Neural progenitor cell (in vitro differentiated cells): ENCODE measurements around the gene GLI2. TPM values are rescaled to one million over a fixed set of nuclear protein-coding genes. Genes with fewer than 3 reads are reported as not detected.

Experiments
- DNase-seq: peaks from one replicate; pipeline ENCODE4 v3.0.0-alpha.2; 2016; ENCODE audit warnings: low spot score
- H2AFZ ChIP-seq: fragments of 200-600 bp; sonication (generic); replicated peaks from 2 replicates; pipeline ENCODE4 v1.6.1; 2016; ENCODE audit warnings: antibody characterized with exemption
- H3F3A ChIP-seq: fragments of 200-600 bp; sonication (generic); 2 replicates; pipeline ENCODE4 v1.6.1; 2016; ENCODE audit warnings: antibody characterized with exemption, low read depth
- H3K27ac ChIP-seq: fragments of 200-600 bp; sonication (generic); 2 replicates; pipeline ENCODE4 v1.5.1; 2016; ENCODE audit warnings: mild to moderate bottlenecking
- H3K27me3 ChIP-seq: fragments of 200-600 bp; sonication (generic); 2 replicates; pipeline ENCODE4 v1.6.1; 2016; ENCODE audit warnings: mild to moderate bottlenecking, moderate library complexity
- H3K36me3 ChIP-seq: fragments of 200-600 bp; sonication (generic); 2 replicates; pipeline ENCODE4 v1.5.1; 2016
- H3K4me1 ChIP-seq: fragments of 200-600 bp; sonication (generic); 2 replicates; pipeline ENCODE4 v1.6.1; 2016; ENCODE audit warnings: mixed run types
- H3K4me2 ChIP-seq: fragments of 200-600 bp; sonication (generic); 2 replicates; pipeline ENCODE4 v1.6.1; 2016
- H3K4me3 ChIP-seq: fragments of 200-600 bp; sonication (generic); 2 replicates; pipeline ENCODE4 v1.5.1; 2016
- H3K79me2 ChIP-seq: fragments of 200-600 bp; sonication (generic); 2 replicates; pipeline ENCODE4 v1.6.1; 2016; ENCODE audit warnings: low read depth
- H3K9ac ChIP-seq: fragments of 200-600 bp; sonication (generic); 2 replicates; pipeline ENCODE4 v1.6.1; 2016
- H3K9me3 ChIP-seq: fragments of 200-600 bp; sonication (generic); 2 replicates; pipeline ENCODE4 v1.5.1; 2016; ENCODE audit warnings: low read depth
- H4K20me1 ChIP-seq: fragments of 200-600 bp; sonication (generic); 2 replicates; pipeline ENCODE4 v1.6.1; 2016; ENCODE audit warnings: low read depth
- H3K27ac Mint-ChIP-seq: 3 replicates; pipeline ENCODE4 v1.8.0; 2021; ENCODE audit warnings: mixed read lengths
- H3K27me3 Mint-ChIP-seq: 2 replicates; pipeline ENCODE4 v1.8.0; 2022; ENCODE audit warnings: low read depth, mild to moderate bottlenecking, inconsistent platforms, moderate library complexity, mixed read lengths; ENCODE audit not compliant: insufficient read depth
- H3K36me3 Mint-ChIP-seq: 3 replicates; pipeline ENCODE4 v1.8.0; 2021; ENCODE audit warnings: mixed read lengths
- H3K4me1 Mint-ChIP-seq: 3 replicates; pipeline ENCODE4 v1.8.0; 2021; ENCODE audit warnings: mixed read lengths
- H3K4me3 Mint-ChIP-seq: 3 replicates; pipeline ENCODE4 v1.8.0; 2021; ENCODE audit warnings: mild to moderate bottlenecking, moderate library complexity, mixed read lengths
- H3K9me3 Mint-ChIP-seq: 3 replicates; pipeline ENCODE4 v1.8.0; 2020; ENCODE audit warnings: mixed read lengths
- CTCF ChIP-seq: fragments of 200-600 bp; sonication (generic); IDR thresholded peaks from 2 replicates; pipeline ENCODE4 v1.5.1; 2017; ENCODE audit warnings: antibody characterized with exemption, mild to moderate bottlenecking
- EZH2 ChIP-seq: fragments of 200-600 bp; sonication (generic); IDR thresholded peaks from 2 replicates; pipeline ENCODE4 v1.6.1; 2017; ENCODE audit warnings: antibody characterized with exemption, mild to moderate bottlenecking, moderate library complexity
- EZH2phosphoT487 ChIP-seq: fragments of 200-600 bp; sonication (generic); IDR thresholded peaks from 2 replicates; pipeline ENCODE4 v1.6.1; 2017; ENCODE audit warnings: antibody characterized with exemption
- total RNA-seq: library from RNA; depleted of rRNA; stranded (reverse); fragments of >200 nt; gene quantifications from 2 replicates; pipeline ENCODE4 v1.2.3, GENCODE V29; 2015; ENCODE audit warnings: low replicate concordance

Gene GLI2
- total RNA-seq, 1 donor from 2014 or later: 9.4 TPM

DNA sequence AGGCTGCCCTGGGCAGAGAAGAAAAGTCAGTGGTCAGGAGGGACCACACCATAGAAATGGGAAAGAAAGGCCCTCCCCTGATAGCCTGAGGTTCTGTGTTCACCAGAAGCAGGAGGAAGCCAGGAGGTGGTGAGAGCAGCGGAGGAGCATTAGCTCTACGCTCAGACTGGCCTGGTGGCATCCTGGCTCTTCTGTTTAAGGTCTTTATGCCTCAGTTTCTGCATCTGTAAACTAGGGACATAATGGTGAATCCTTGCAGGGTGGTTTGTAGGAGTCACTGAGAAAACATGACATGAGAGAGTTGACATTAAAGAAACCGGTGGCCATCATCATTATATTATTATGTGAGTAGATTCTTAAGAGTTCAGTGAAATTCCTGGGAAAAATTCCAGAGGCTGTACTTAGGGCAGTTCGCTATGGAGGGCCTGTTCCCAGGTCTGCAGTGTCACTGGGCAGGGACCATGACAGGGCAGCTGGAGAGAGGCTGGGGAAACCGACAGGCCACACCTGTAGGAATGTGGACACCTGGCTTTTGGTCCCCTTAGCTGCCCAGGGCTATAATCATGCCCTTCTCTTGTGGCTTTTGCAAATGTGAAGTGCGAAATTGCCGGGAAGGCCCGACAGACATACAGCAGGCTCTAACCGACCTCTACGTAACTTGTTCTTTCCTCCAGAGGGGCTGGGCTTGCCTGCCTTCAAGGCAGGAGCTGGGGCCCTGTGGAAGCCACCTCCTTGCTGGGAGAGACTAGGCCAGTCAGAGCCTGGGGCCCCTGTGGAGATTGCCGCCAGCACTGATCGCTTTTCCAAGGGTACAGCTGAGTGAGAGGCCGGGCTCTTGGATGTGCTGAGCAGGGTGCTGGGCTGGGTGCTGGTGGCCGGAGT lies 31.0 kb downstream of the GLI2 start:
- Histone ChIP-seq H2AFZ (no peak overlapping the region), H3K9ac (no peak overlapping the region)
- H3K4me3 Mint-ChIP-seq: peak overlapping the region; percentile 0

DNA sequence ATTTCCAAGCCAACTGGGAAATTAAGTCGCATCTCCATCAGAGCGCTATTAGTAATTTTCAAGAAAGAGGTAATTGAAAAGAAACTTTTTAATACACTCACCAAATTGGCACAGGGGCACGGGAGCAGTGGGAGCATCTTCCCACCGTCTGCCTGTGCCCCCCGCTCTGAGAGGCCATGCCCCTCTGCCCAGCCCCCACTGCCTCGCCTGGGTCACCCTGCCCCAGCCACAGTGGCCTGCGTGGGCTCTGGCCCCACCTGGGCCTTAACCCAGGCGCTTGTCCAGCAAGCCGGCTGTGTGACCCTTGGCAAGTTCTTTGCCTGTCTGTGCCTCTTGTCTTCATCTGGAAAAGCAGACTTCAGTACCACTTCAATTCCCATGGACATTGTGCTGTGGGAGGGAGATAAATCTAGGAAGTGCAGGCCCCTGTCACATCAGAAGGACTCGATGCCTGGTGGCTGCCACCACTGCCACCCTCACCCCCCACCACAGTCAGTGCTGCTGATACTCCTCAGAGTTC lies 31.9 kb downstream of the GLI2 start:
- Histone ChIP-seq H3K27me3 (no peaks in the 10 kb centered on the region), H2AFZ (no peak overlapping the region), H3F3A (no peaks in the 10 kb centered on the region), H3K4me2 (no peak overlapping the region), H4K20me1 (peaks cover 100% of the 10 kb centered on the region), H3K36me3 (no peaks in the 10 kb centered on the region), H3K9ac (no peak overlapping the region), H3K4me1 (peaks cover 40% of the 10 kb centered on the region), H3K79me2 (peaks cover 100% of the 10 kb centered on the region), H3K27ac (no peak overlapping the region), H3K9me3 (no peaks in the 10 kb centered on the region), H3K4me3 (no peak overlapping the region)
- Mint-ChIP-seq H3K36me3 (peaks cover 4% of the 10 kb centered on the region), H3K27ac (peak overlapping the region; percentile 69), H3K27me3 (peaks cover 2% of the 10 kb centered on the region), H3K4me1 (peaks cover 84% of the 10 kb centered on the region), H3K9me3 (no peaks in the 10 kb centered on the region), H3K4me3 (no peak overlapping the region)
- TF ChIP-seq EZH2phosphoT487 (no peak), EZH2 (no peak), CTCF (no peak)
- DNase-seq: no peak

More for the DNA sequence above, 31.0 kb downstream of the GLI2 start:
- Mint-ChIP-seq H3K36me3 (peaks cover 4% of the 10 kb centered on the region), H3K27ac (no peak overlapping the region), H3K27me3 (peaks cover 2% of the 10 kb centered on the region), H3K4me1 (peaks cover 80% of the 10 kb centered on the region), H3K9me3 (no peaks in the 10 kb centered on the region)
- no peak overlapping the region for H3K27ac ChIP-seq
- no peaks in the 10 kb centered on the region for H3F3A ChIP-seq
- peaks cover 34% of the 10 kb centered on the region for H3K4me1 ChIP-seq
- no peak overlapping the region for H3K4me3 ChIP-seq
- DNase-seq: no peak
- H3K79me2 ChIP-seq: peaks cover 100% of the 10 kb centered on the region
- TF ChIP-seq CTCF: no peak
- TF ChIP-seq EZH2phosphoT487: no peak
- TF ChIP-seq EZH2: no peak
- no peak overlapping the region for H3K4me2 ChIP-seq
- no peaks in the 10 kb centered on the region for H3K36me3 ChIP-seq
- peaks cover 100% of the 10 kb centered on the region for H4K20me1 ChIP-seq
- H3K9me3 ChIP-seq: no peaks in the 10 kb centered on the region
- H3K27me3 ChIP-seq: no peaks in the 10 kb centered on the region

DNA sequence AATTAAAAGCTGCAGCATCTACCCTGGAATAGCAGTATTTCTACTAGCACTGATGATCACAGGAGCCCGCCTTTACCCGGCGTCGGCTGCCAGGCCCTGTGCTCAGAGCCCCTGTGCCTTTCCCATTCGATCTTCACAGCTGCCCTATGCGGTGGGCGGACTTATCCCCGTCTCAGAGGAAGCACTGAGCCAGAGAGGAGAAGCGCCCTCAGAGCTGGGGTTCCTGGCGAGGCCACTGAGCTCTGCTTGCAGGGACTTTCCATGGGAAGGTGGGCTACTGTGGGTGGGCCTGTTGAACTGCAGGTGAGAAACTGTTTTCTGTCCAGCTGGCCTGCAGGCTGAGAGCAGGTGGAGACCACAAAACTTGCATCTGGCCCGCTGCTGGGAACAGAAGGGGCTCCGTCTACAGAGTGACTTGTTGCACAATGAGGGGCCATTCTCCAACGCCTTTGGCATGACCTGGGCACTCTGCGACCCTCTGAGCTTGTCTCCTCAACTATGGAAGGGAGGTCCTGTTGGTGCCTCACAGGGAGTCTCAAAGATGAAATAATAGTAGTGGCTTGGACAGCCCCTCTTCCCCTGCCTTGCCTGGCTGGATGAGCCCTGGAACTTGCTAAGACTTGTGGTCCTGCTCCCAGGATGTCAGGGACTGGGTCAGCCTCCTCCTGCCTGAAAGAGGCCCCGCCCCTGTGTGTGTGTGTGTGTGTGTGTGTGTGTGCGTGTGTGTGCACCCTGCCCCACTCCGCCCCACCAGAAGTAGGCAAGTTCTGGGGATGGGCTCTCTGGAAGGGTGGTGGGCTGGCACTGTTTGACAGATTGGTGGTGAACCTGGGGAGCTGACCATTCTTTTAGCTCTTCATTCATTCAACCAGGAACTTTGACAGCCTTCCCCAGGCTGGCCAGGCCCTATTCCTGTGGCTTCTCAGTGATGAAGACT lies 32.7 kb downstream of the GLI2 start:
- H3K4me1 ChIP-seq: peaks cover 46% of the 10 kb centered on the region
- Mint-ChIP-seq H3K27me3 (peaks cover 2% of the 10 kb centered on the region), H3K4me3 (no peak overlapping the region)

More for the DNA sequence above, 32.7 kb downstream of the GLI2 start:
- no peak for DNase-seq
- Histone ChIP-seq H3K27ac (no peak overlapping the region), H3K27me3 (no peaks in the 10 kb centered on the region), H3K9ac (no peak overlapping the region), H3K4me3 (no peak overlapping the region), H3K4me2 (no peak overlapping the region), H3K79me2 (peaks cover 100% of the 10 kb centered on the region), H4K20me1 (peaks cover 100% of the 10 kb centered on the region), H2AFZ (no peak overlapping the region), H3K36me3 (no peaks in the 10 kb centered on the region), H3K9me3 (no peaks in the 10 kb centered on the region), H3F3A (no peaks in the 10 kb centered on the region)
- TF ChIP-seq CTCF (no peak), EZH2 (no peak), EZH2phosphoT487 (no peak)
- H3K9me3 Mint-ChIP-seq: no peaks in the 10 kb centered on the region
- peaks cover 1% of the 10 kb centered on the region for H3K36me3 Mint-ChIP-seq
- no peak overlapping the region for H3K27ac Mint-ChIP-seq
- H3K4me1 Mint-ChIP-seq: peaks cover 83% of the 10 kb centered on the region
